NB4 (cell line): Measurements from ENCODE around the gene CACNA1A.

Experiments
- CTCF ChIP-seq: IDR thresholded peaks from one replicate; pipeline ENCODE4 v1.5.1; 2012; ENCODE audit warnings: low read depth, low read length
- POLR2A ChIP-seq: IDR thresholded peaks from 2 replicates; pipeline ENCODE4 v1.6.1; 2011; ENCODE audit warnings: mild to moderate bottlenecking; ENCODE audit not compliant: insufficient read length; ENCODE audit errors: extremely low read depth

- TF ChIP-seq CTCF, result no peak
- no peak for TF ChIP-seq POLR2A
Observed at GRCh38 chr19:13476071-13476470, 30.2 kb downstream of the CACNA1A start.
